ENCODE measurements around the gene ATF7IP2. TPM values are rescaled to one million over a fixed set of nuclear protein-coding genes. Genes with fewer than 3 reads are reported as not detected.
A peak's percentile ranks its signal among the peaks of the same experiment; 100 is the strongest.

The ATF7IP2 gene
- total RNA-seq, 3 donors from 2014 or later = 5.0 to 14.5 (median 11.0) TPM

GRCh38 chr16:10495031-10495345 lies 109.1 kb downstream of the ATF7IP2 start:
- H3K9me3 ChIP-seq = peaks cover 8% of the 10 kb centered on the region
- no peak for TF ChIP-seq CTCF (IDR thresholded peaks at IDR 0.05)
- no peaks in the 10 kb centered on the region for H3K4me1 ChIP-seq (ENCODE audit: low read depth)
- ATAC-seq (no peak), DNase-seq (no peak)
- no peaks in the 10 kb centered on the region for H3K36me3 ChIP-seq (ENCODE audit: low read depth)
- H3K4me3 ChIP-seq = no peak overlapping the region
- intact Hi-C loops (cut with DNase I, micrococcal nuclease) = no loop called here

- no peaks in the 10 kb centered on the region for H3K36me3 ChIP-seq (ENCODE audit: low read depth)
- intact Hi-C loops (cut with DNase I, micrococcal nuclease) = no loop called here
- TF ChIP-seq CTCF (IDR thresholded peaks at IDR 0.05) = no peak
- no peak for DNase-seq
- no peak overlapping the region for H3K4me3 ChIP-seq
- H3K9me3 ChIP-seq = peaks cover 8% of the 10 kb centered on the region
- no peaks in the 10 kb centered on the region for H3K4me1 ChIP-seq (ENCODE audit: low read depth)
- ATAC-seq = no peak
Measured at GRCh38 chr16:10497132-10498101, 111.6 kb downstream of the ATF7IP2 start.

- ATAC-seq (no peak), DNase-seq (no peak)
- H3K9me3 ChIP-seq = peaks cover under 1% of the 10 kb centered on the region
- H3K4me3 ChIP-seq = no peak overlapping the region
- intact Hi-C loops (cut with DNase I, micrococcal nuclease) = no loop called here
- no peaks in the 10 kb centered on the region for H3K4me1 ChIP-seq (ENCODE audit: low read depth)
- TF ChIP-seq CTCF (IDR thresholded peaks at IDR 0.05) = no peak
- H3K36me3 ChIP-seq (ENCODE audit: low read depth) = no peaks in the 10 kb centered on the region
Measured at GRCh38 chr16:10500582-10500981, 114.7 kb downstream of the ATF7IP2 start.

- ATAC-seq (peak; percentile 66), DNase-seq (no peak)
- Histone ChIP-seq H3K9me3 (no peaks in the 10 kb centered on the region), H3K36me3 (ENCODE audit: low read depth) (no peaks in the 10 kb centered on the region), H3K4me1 (ENCODE audit: low read depth) (no peaks in the 10 kb centered on the region), H3K4me3 (no peak overlapping the region)
- no peak for TF ChIP-seq CTCF (IDR thresholded peaks at IDR 0.05)
- intact Hi-C loops (cut with DNase I, micrococcal nuclease) = no loop called here
Measured at GRCh38 chr16:10501016-10501607, 115.3 kb downstream of the ATF7IP2 start.

- intact Hi-C loops (cut with DNase I, micrococcal nuclease) = no loop called here
- Histone ChIP-seq H3K9me3 (no peaks in the 10 kb centered on the region), H3K4me1 (ENCODE audit: low read depth) (no peaks in the 10 kb centered on the region), H3K4me3 (no peak overlapping the region), H3K36me3 (ENCODE audit: low read depth) (no peaks in the 10 kb centered on the region)
- no peak for TF ChIP-seq CTCF (IDR thresholded peaks at IDR 0.05)
- DNase-seq (no peak), ATAC-seq (no peak)
Measured at GRCh38 chr16:10502776-10503175, 116.9 kb downstream of the ATF7IP2 start.

Data from mucosa of descending colon (tissue), 3 donors.